ENCODE results near the gene ENTPD8. TPM values are rescaled to one million over a fixed set of nuclear protein-coding genes. Genes with fewer than 3 reads are reported as not detected.

Gene ENTPD8
- total and polyA plus RNA-seq, 2 of the 13 experiments (the other 11 are each of a cell fraction or from before 2014, with no cell fraction given): 0.26 to 0.44 TPM

DNA sequence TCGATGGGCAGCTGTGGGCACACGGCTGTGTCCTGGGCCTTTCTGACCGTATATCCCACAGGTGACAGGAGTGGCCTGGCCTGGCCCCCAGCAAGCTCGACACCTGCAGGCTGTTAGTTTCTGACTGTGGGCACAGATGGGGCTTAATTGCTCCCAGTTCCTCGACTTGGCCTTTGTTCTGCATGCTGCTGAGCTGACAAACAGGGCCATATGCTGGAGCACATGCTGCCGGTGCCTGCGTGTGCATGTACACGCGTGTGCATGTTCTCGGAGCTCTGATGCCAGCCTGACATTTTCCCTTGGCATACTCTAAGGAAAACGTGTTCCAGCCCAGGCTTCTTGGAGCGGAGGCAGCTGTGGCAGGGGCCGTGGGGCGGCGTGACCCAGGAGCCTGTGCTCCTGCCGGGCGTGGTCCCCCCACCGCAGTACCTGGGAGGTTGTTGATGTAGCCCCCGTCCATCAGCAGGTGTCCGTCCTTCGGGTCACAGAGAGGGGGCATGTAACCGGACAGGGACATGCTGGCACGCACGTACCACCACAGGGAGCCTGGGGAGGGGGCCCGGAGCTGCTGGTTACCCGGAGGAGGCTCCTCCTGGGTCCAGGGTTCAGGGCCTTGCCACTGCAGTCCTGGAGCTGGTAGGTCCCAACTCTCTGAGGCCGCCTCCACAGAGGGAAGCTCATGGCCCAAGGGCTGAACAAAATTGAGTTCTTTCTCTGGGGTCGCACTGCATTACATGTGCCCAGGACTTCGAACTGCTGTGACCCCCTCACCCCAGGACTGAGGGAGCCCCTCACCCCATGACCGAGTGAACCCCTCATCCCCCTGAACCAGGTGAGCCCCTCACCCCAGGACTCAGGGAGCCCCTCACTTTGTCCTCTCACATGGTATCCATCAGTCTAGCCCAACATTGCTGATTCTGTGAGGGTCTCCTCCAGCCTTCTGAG, 22.1 kb upstream of the ENTPD8 start (continued):
- TF ChIP-seq, protein P1, sequence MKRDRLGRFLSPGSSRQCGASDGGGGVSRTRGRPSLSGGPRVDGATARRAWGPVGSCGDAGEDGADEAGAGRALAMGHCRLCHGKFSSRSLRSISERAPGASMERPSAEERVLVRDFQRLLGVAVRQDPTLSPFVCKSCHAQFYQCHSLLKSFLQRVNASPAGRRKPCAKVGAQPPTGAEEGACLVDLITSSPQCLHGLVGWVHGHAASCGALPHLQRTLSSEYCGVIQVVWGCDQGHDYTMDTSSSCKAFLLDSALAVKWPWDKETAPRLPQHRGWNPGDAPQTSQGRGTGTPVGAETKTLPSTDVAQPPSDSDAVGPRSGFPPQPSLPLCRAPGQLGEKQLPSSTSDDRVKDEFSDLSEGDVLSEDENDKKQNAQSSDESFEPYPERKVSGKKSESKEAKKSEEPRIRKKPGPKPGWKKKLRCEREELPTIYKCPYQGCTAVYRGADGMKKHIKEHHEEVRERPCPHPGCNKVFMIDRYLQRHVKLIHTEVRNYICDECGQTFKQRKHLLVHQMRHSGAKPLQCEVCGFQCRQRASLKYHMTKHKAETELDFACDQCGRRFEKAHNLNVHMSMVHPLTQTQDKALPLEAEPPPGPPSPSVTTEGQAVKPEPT (CRISPR knock-in tag; IDR thresholded peaks at IDR 0.05; ENCODE audit: low read depth): no peak; the same call in 1 of the 2 replicates
- TF ChIP-seq ZNF549 (CRISPR knock-in tag; IDR thresholded peaks at IDR 0.05) (no peak), ERF (CRISPR knock-in tag; IDR thresholded peaks at IDR 0.05) (peak; percentile 40; the same call in 1 of the 2 replicates), REPIN1 (CRISPR knock-in tag; IDR thresholded peaks at IDR 0.05; ENCODE audit: borderline replicate concordance, low read depth) (no peak), TRIM24 (CRISPR knock-in tag; IDR thresholded peaks at IDR 0.05) (no peak; the same call in 1 of the 2 replicates), MAZ (IDR thresholded peaks at IDR 0.05; ENCODE audit: borderline replicate concordance, low read depth, low read length) (peak; percentile 30; the same call in 1 of the 2 replicates), MAZ (CRISPR knock-in tag; IDR thresholded peaks at IDR 0.05; ENCODE audit: low read depth) (no peak), ETV6 (CRISPR knock-in tag; conservative IDR thresholded peaks at IDR 0.05) (no peak), FOXO1 (CRISPR knock-in tag; IDR thresholded peaks at IDR 0.05) (peak; percentile 54; the same call in 1 of the 2 replicates), ZNF260 (CRISPR knock-in tag; IDR thresholded peaks at IDR 0.05; ENCODE audit: borderline replicate concordance, low read depth) (no peak), PHB2 (IDR thresholded peaks at IDR 0.05; ENCODE audit: partially characterized antibody) (no peak), POLR2G (IDR thresholded peaks at IDR 0.05; ENCODE audit: low read depth, low read length) (0 out of 2 replicates have a peak, but pooled peaks have one; percentile 35)
- TF ChIP-seq, protein P2, sequence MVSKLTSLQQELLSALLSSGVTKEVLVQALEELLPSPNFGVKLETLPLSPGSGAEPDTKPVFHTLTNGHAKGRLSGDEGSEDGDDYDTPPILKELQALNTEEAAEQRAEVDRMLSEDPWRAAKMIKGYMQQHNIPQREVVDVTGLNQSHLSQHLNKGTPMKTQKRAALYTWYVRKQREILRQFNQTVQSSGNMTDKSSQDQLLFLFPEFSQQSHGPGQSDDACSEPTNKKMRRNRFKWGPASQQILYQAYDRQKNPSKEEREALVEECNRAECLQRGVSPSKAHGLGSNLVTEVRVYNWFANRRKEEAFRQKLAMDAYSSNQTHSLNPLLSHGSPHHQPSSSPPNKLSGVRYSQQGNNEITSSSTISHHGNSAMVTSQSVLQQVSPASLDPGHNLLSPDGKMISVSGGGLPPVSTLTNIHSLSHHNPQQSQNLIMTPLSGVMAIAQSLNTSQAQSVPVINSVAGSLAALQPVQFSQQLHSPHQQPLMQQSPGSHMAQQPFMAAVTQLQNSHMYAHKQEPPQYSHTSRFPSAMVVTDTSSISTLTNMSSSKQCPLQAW (CRISPR knock-in tag; IDR thresholded peaks at IDR 0.05): peak; percentile 92
- TF ChIP-seq, protein P3, sequence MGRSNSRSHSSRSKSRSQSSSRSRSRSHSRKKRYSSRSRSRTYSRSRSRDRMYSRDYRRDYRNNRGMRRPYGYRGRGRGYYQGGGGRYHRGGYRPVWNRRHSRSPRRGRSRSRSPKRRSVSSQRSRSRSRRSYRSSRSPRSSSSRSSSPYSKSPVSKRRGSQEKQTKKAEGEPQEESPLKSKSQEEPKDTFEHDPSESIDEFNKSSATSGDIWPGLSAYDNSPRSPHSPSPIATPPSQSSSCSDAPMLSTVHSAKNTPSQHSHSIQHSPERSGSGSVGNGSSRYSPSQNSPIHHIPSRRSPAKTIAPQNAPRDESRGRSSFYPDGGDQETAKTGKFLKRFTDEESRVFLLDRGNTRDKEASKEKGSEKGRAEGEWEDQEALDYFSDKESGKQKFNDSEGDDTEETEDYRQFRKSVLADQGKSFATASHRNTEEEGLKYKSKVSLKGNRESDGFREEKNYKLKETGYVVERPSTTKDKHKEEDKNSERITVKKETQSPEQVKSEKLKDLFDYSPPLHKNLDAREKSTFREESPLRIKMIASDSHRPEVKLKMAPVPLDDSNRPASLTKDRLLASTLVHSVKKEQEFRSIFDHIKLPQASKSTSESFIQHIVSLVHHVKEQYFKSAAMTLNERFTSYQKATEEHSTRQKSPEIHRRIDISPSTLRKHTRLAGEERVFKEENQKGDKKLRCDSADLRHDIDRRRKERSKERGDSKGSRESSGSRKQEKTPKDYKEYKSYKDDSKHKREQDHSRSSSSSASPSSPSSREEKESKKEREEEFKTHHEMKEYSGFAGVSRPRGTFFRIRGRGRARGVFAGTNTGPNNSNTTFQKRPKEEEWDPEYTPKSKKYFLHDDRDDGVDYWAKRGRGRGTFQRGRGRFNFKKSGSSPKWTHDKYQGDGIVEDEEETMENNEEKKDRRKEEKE (IDR thresholded peaks at IDR 0.05): no peak
- TF ChIP-seq, protein P4, sequence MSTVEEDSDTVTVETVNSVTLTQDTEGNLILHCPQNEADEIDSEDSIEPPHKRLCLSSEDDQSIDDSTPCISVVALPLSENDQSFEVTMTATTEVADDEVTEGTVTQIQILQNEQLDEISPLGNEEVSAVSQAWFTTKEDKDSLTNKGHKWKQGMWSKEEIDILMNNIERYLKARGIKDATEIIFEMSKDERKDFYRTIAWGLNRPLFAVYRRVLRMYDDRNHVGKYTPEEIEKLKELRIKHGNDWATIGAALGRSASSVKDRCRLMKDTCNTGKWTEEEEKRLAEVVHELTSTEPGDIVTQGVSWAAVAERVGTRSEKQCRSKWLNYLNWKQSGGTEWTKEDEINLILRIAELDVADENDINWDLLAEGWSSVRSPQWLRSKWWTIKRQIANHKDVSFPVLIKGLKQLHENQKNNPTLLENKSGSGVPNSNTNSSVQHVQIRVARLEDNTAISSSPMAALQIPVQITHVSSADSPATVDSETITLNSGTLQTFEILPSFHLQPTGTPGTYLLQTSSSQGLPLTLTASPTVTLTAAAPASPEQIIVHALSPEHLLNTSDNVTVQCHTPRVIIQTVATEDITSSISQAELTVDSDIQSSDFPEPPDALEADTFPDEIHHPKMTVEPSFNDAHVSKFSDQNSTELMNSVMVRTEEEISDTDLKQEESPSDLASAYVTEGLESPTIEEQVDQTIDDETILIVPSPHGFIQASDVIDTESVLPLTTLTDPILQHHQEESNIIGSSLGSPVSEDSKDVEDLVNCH (CRISPR knock-in tag; IDR thresholded peaks at IDR 0.05): no peak
- TF ChIP-seq, protein P5, sequence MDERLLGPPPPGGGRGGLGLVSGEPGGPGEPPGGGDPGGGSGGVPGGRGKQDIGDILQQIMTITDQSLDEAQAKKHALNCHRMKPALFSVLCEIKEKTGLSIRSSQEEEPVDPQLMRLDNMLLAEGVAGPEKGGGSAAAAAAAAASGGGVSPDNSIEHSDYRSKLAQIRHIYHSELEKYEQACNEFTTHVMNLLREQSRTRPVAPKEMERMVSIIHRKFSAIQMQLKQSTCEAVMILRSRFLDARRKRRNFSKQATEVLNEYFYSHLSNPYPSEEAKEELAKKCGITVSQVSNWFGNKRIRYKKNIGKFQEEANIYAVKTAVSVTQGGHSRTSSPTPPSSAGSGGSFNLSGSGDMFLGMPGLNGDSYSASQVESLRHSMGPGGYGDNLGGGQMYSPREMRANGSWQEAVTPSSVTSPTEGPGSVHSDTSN (CRISPR knock-in tag; IDR thresholded peaks at IDR 0.05): no peak
- TF ChIP-seq, protein P6, sequence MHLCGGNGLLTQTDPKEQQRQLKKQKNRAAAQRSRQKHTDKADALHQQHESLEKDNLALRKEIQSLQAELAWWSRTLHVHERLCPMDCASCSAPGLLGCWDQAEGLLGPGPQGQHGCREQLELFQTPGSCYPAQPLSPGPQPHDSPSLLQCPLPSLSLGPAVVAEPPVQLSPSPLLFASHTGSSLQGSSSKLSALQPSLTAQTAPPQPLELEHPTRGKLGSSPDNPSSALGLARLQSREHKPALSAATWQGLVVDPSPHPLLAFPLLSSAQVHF (CRISPR knock-in tag; IDR thresholded peaks at IDR 0.05): 0 out of 2 replicates have a peak, but pooled peaks have one; percentile 16
